Ishikawa (cell line): ENCODE results near the gene SIGLEC12.

ENCODE experiments used
- CEBPB ChIP-seq: IDR thresholded peaks from 2 replicates; pipeline ENCODE4 v1.6.1; 2012
- CREB1 ChIP-seq: IDR thresholded peaks from 2 replicates; pipeline ENCODE4 v1.6.1; 2012; ENCODE audit warnings: low read depth
- EGR1 ChIP-seq: IDR thresholded peaks from 2 replicates; pipeline ENCODE4 v1.6.1; 2012
- EP300 ChIP-seq: IDR thresholded peaks from 2 replicates; pipeline ENCODE4 v1.6.1; 2012; ENCODE audit warnings: borderline replicate concordance
- FOXM1 ChIP-seq: IDR thresholded peaks from 2 replicates; pipeline ENCODE4 v1.6.1; 2012; ENCODE audit warnings: low read depth, borderline replicate concordance
- NFIC ChIP-seq: IDR thresholded peaks from 2 replicates; pipeline ENCODE4 v1.6.1; 2012
- RAD21 ChIP-seq: IDR thresholded peaks from 2 replicates; pipeline ENCODE4 v1.6.1; 2012; ENCODE audit warnings: low read depth
- TAF1 ChIP-seq: IDR thresholded peaks from 2 replicates; pipeline ENCODE4 v1.6.1; 2012; ENCODE audit warnings: low read depth, mild to moderate bottlenecking
- TEAD4 ChIP-seq: IDR thresholded peaks from 2 replicates; pipeline ENCODE4 v1.6.1; 2012
- TF ChIP-seq, protein P1 (sequence below): IDR thresholded peaks from 2 replicates; pipeline ENCODE4 v1.6.1; 2012
- TF ChIP-seq, protein P2 (sequence below): IDR thresholded peaks from 2 replicates; pipeline ENCODE4 v1.6.1; 2012; ENCODE audit warnings: low read depth, mild to moderate bottlenecking

GRCh38 chr19:51503896-51504295, 2.3 kb upstream of the SIGLEC12 start:
- TF ChIP-seq TAF1 (no peak), CREB1 (no peak), FOXM1 (no peak), EP300 (no peak), CEBPB (no peak), RAD21 (no peak), EGR1 (no peak), NFIC (no peak), TEAD4 (no peak)
- TF ChIP-seq, protein P1, sequence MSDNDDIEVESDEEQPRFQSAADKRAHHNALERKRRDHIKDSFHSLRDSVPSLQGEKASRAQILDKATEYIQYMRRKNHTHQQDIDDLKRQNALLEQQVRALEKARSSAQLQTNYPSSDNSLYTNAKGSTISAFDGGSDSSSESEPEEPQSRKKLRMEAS = no peak
- TF ChIP-seq, protein P2, sequence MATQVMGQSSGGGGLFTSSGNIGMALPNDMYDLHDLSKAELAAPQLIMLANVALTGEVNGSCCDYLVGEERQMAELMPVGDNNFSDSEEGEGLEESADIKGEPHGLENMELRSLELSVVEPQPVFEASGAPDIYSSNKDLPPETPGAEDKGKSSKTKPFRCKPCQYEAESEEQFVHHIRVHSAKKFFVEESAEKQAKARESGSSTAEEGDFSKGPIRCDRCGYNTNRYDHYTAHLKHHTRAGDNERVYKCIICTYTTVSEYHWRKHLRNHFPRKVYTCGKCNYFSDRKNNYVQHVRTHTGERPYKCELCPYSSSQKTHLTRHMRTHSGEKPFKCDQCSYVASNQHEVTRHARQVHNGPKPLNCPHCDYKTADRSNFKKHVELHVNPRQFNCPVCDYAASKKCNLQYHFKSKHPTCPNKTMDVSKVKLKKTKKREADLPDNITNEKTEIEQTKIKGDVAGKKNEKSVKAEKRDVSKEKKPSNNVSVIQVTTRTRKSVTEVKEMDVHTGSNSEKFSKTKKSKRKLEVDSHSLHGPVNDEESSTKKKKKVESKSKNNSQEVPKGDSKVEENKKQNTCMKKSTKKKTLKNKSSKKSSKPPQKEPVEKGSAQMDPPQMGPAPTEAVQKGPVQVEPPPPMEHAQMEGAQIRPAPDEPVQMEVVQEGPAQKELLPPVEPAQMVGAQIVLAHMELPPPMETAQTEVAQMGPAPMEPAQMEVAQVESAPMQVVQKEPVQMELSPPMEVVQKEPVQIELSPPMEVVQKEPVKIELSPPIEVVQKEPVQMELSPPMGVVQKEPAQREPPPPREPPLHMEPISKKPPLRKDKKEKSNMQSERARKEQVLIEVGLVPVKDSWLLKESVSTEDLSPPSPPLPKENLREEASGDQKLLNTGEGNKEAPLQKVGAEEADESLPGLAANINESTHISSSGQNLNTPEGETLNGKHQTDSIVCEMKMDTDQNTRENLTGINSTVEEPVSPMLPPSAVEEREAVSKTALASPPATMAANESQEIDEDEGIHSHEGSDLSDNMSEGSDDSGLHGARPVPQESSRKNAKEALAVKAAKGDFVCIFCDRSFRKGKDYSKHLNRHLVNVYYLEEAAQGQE = no peak
